Left hindlimb (tissue), 1 donor: ENCODE results near the gene SYT17.

Experiments
- DNase-seq: peaks from one replicate; pipeline ENCODE4 v3.0.0-alpha.2; 2018

SYT17 gene

GRCh38 chr16:19269098-19269497, 101.1 kb downstream of the SYT17 start:
- DNase-seq, result no peak

- no peak for DNase-seq
Measured at GRCh38 chr16:19274165-19274797, 106.2 kb downstream of the SYT17 start.

DNA sequence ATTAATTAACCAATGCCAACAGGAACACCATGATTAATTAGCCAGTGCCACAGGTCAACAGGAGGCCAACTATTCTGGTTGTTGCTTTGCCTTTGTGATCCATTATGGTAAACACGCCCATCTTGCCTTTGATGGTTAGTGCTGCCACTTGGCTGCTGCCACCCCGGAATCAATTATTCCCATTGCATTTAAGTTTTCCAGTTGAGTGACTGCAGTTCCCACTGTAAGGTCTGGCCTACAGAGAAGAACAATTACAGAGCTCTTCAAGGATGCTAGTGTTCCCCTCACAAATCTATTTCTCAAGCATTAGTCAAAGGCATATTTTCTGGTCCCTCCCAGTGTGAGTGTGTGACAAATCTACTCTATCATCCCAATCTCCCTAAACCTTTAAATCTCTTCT, 110.4 kb downstream of the SYT17 start:
- no peak for DNase-seq

DNA sequence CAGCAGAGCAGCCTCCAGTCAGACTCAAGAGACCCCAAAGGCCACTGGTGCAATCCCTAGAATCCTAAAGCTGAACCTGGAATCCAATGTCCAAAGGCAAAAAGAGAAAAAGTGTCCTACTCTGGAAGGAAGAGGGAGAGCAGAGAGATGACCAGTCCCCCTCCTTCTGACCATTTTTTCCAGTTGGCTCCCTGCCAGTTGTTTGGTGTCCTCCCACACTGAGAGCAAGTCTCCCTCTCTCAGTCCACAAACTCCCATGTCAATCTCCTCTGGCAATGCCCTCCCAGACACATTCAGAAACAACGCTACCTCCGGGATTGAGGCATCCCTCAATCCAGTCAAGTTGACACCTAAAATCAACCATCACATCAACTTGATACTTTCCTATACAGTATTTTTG, 113.2 kb downstream of the SYT17 start:
- no peak for DNase-seq

- no peak for DNase-seq
Measured at GRCh38 chr16:19282101-19282500, 114.1 kb downstream of the SYT17 start.

DNA sequence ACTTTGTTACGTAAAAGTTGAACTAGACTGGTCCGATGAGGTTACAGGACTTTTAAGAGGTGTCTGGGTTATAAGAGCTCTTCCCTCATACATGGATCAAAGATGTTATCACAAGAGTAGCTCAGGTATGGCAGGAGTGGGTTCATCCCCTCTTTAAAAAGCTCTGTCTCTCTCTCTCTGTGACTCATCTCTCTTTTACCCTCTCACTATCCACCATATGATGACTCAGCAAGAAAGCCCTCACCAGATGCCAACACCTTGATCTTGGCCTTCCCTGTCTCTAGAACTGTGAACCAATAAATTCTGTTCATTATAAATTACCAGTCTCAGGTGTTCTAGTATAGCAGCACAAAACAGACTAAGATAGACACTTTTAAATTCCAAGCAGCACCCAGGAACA, 115.6 kb downstream of the SYT17 start:
- DNase-seq, result no peak

- peak; percentile 55 for DNase-seq
Measured at GRCh38 chr16:19284207-19284606, 116.2 kb downstream of the SYT17 start.

DNA sequence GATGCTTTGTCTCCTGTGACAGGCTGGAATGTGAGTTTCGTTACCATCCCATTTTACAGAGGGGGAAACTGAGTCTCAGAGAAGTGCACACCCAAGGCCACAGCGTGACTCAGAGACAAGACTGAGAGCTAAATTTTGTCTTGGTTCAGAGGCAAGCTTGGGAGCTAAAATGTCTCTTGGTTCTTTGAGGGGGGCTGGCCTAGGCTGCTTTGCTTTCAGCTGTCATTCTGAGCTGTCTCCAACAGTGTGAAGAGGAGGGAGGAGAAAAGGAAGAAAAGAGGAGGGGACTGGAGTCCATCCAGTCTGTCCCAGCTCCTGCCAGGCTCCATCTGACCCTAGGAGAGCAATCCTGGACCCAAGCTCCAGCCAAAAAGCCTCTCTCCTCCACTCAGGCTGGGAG, 117.4 kb downstream of the SYT17 start, which contains the start of gene CLEC19A:
CLEC19A (plus strand) TSS at position 301 of the 400 bp plus-strand sequence. CDS start 121 bp downstream, outside the sequence.
- DNase-seq, result no peak

DNA sequence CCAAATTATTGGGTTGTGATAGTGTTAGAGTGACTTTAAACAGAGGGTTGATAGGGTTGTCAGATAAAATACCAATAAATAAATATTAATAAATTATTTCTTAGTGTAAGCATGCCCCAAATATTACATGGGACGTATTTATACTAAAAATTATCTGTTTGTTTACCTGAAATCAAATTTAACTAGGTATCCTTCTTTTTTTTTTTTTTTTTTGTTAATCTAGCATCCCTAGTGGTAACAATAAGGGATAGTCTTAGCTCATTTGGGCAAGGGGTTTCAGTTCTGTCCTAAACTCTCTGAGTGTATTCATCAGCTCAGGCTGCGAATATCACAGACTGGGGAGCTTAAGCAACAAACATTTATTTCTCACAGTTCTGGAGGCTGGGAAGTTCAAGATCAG, 118.8 kb downstream of the SYT17 start:
- no peak for DNase-seq

GRCh38 chr16:19287241-19287640, 119.2 kb downstream of the SYT17 start:
- no peak for DNase-seq

GRCh38 chr16:19288872-19289799, 121.1 kb downstream of the SYT17 start:
- DNase-seq, result no peak

DNA sequence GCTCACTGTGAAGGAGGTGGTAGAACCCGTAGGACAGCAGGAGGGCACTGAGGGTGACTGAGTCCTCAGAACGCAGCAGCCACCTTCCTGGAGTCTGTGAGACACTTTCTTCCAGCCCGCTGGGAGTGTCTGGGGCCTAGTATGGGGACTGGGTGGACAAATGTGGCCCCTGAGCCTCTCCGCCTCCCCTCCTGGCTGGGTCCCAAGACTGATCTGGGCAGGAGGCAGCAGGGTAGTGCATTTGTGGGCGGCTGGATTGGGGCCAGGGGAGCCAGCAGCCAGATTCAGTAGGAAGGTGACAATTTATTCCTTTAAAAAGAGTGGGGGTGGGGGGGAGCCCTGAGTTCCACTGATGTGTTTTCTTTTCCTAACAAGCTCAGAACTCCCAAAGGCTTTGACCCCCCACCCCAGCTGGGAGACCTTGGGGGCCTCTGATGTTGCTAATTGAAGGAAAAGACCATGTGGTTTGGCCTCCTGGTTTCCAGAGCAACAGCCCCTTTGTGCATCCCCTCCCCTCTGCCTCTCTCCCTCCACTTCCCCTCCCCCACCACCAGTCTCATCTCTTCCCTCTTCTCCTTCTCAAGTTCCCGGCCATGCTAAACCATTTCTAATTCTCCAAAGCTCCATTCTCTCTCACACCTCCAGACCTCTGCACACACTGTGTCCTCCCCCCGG, 121.9 kb downstream of the SYT17 start:
- DNase-seq, result no peak

- no peak for DNase-seq
Measured at GRCh38 chr16:19290860-19291259, 122.8 kb downstream of the SYT17 start.

- DNase-seq, result no peak
Measured at GRCh38 chr16:19291475-19291874, 123.4 kb downstream of the SYT17 start.

DNA sequence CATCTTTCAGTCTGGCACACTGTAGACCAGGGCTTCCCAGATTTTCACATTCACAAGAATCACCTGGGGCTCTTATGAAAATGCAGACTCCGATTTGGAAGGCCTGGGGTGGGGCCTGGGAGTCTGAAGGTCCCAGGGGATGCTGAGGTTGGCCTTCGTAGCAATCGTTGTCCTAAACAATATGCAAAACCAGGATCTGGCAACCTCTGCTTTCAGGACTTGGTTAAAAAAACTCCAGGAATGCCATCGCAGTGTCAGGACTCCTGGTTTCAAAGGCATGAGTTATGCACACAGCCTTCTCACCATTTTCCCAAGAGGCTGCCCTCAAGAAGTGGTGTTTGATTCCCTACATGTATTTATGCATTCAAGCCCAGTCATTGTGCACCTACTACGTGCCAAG, 124.1 kb downstream of the SYT17 start:
- DNase-seq, result no peak

DNA sequence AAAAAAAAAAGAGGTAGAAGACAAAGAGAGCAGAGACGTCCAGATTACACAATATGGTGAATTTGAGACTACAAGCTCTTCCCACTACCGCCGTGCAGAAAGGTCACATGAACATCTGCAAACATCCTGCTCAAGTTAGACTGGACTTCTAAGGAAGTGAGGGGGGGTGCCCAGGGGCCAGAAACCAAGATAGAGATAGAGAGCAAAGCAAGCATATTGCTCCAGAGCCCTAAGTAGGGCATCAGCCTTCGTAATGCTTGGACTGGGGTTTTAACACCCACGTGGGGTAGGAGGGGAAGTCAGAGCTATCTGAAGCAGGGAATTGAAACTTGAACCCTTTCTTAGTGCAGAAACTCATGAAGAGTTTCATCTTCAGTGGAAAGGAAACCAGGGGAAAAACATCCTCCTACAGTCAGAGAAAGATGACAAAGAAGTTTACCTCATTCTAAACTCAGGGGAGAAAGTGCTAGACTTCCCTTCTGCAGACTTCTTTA, 126.2 kb downstream of the SYT17 start:
- DNase-seq, result peak; percentile 33

- no peak for DNase-seq
Measured at GRCh38 chr16:19295393-19295792, 127.4 kb downstream of the SYT17 start.

- no peak for DNase-seq
Measured at GRCh38 chr16:19297454-19297853, 129.4 kb downstream of the SYT17 start.

GRCh38 chr16:19299565-19299964, 131.5 kb downstream of the SYT17 start:
- no peak for DNase-seq

- no peak for DNase-seq
Measured at GRCh38 chr16:19301931-19302330, 133.9 kb downstream of the SYT17 start.

GRCh38 chr16:19304750-19305149, 136.7 kb downstream of the SYT17 start:
- DNase-seq, result no peak

DNA sequence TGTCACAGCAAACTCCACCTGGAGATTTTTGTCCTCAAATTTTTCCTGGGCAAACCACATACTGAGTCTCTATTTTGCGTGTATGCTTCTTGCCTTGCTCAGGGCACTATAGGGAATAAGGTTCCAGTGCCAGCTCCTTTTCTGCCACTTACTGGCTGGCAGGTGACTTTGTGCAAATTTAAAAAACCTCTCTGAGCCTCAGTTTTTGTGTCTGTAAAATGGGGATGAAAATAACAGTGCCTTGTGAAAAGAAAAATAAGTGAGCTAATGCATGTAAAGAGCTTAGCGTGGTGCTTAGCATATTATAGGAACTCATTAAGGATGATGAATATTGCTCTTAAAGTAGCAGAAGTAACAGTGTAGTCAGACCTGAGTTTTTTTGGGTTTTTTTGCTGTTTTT, 137.4 kb downstream of the SYT17 start:
- no peak for DNase-seq

DNA sequence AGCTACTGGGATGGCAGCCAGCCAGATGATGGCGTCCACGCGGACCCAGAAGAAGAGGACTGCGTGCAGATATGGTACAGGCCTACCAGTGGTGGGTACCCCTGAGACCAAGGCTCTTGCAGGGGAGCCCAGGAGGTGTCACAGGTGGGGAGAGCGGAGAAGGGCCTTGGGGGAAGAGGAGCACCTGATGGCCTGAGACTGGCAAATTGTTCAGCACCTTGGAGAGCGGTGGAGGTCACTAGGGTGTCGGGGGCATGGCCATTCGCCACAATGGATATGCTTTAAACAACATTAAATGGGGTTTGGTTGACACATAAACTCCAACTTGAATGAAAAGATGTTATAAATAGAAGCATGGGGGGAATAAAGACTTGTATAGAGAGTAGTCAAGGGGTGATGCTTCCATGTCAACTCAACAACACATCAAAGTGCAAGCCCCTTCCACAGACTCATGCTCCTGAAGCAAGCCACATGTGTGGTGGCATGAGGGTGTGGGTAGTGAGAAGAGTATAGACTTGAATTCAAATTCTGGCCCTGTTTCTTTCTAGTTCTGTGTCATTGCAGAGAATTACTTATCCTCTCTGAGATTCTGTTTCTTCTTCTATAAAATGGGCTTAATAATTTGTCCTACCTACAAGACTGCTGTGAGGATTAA, 139.7 kb downstream of the SYT17 start:
- no peak for DNase-seq
